SU-DHL-6 (cell line): ENCODE results near the gene CERKL.

Experiments
- H2AFZ ChIP-seq: fragments of 200-600 bp; sonication (generic); 2 replicates; pipeline ENCODE4 v1.6.1; 2014; ENCODE audit warnings: low read depth, mild to moderate bottlenecking, moderate library complexity, mixed read lengths, antibody characterized with exemption, low read length; ENCODE audit not compliant: severe bottlenecking
- H3F3A ChIP-seq: fragments of 200-600 bp; shearing (Covaris generic); 2 replicates; pipeline ENCODE4 v1.6.0; 2016; ENCODE audit warnings: antibody characterized with exemption, mild to moderate bottlenecking; ENCODE audit not compliant: insufficient read depth
- H3K27ac ChIP-seq: fragments of 200-600 bp; sonication (generic); 2 replicates; pipeline ENCODE4 v1.5.1; 2016; ENCODE audit warnings: low read depth, mild to moderate bottlenecking, low read length, moderate library complexity, mixed read lengths
- H3K27me3 ChIP-seq: fragments of 200-600 bp; sonication (generic), shearing (Covaris generic); 2 replicates; pipeline ENCODE4 v1.6.0; 2014; ENCODE audit warnings: mild to moderate bottlenecking, low read length
- H3K36me3 ChIP-seq: fragments of 200-600 bp; sonication (generic); 2 replicates; pipeline ENCODE4 v1.6.1; 2014; ENCODE audit warnings: mild to moderate bottlenecking, low read length, mixed read lengths
- H3K4me2 ChIP-seq: fragments of 300-600, 200-600 bp; shearing (Covaris generic), sonication (generic); 2 replicates; pipeline ENCODE4 v1.6.0; 2014; ENCODE audit warnings: low read length, low read depth, mild to moderate bottlenecking; ENCODE audit not compliant: poor library complexity, severe bottlenecking
- H3K4me3 ChIP-seq: fragments of 200-600 bp; sonication (generic); 2 replicates; pipeline ENCODE4 v1.5.1; 2014; ENCODE audit warnings: antibody characterized with exemption, low read length, mild to moderate bottlenecking, mixed read lengths; ENCODE audit not compliant: insufficient read depth, poor library complexity, severe bottlenecking
- H3K79me2 ChIP-seq: fragments of 200-600 bp; sonication (generic); 2 replicates; pipeline ENCODE4 v1.6.1; 2014; ENCODE audit warnings: mild to moderate bottlenecking, low read length, moderate library complexity; ENCODE audit not compliant: insufficient read depth
- H3K9ac ChIP-seq: fragments of 200-600 bp; sonication (generic); 2 replicates; pipeline ENCODE4 v1.7.0; 2014; ENCODE audit warnings: mild to moderate bottlenecking, low read length
- H3K9me2 ChIP-seq: fragments of 200-600 bp; sonication (generic); replicated peaks from 2 replicates; pipeline ENCODE4 v1.6.1; 2014; ENCODE audit warnings: low read length; ENCODE audit not compliant: insufficient read depth
- H3K9me3 ChIP-seq: fragments of 200-600 bp; sonication (generic); 2 replicates; pipeline ENCODE4 v1.6.1; 2014; ENCODE audit warnings: low read length, mixed read lengths; ENCODE audit not compliant: insufficient read depth
- H4K20me1 ChIP-seq: fragments of 200-600 bp; sonication (generic); 2 replicates; pipeline ENCODE4 v1.6.1; 2014; ENCODE audit warnings: low read depth, mild to moderate bottlenecking, antibody characterized with exemption, low read length, moderate library complexity, mixed read lengths
- EZH2phosphoT487 ChIP-seq: fragments of 200-600 bp; sonication (generic), shearing (Covaris generic); conservative IDR thresholded peaks from 2 replicates; pipeline ENCODE4 v1.6.1; 2018; ENCODE audit warnings: mild to moderate bottlenecking, antibody characterized with exemption, low read length, moderate library complexity, mixed read lengths
- TF ChIP-seq, protein P1 (sequence below): fragments of 200-600 bp; sonication (generic); IDR thresholded peaks from one replicate; pipeline ENCODE4 v1.5.1; 2017; ENCODE audit warnings: antibody characterized with exemption, mild to moderate bottlenecking, low read length, moderate library complexity; ENCODE audit not compliant: insufficient read depth, poor library complexity, severe bottlenecking

CERKL gene

DNA sequence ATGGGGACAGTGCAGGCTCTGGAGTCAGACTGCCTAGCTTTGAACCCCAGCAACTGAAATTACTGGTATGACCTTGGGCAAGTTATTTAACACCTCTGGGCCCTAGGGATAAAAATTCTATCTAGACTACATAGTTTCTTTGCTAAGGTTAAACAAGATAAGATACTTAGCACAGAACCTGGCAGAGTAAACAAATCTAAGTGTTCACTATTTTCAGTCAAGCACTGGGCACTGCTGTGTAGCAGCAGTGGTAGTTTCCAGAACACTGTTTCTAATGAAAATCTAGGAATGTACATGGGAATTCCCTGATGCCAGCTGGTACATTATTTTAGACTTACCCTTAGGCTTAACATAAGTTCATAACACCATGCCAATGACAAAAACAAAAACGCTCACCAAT, 17.2 kb downstream of the CERKL start:
- H3K9me2 ChIP-seq: no peaks in the 10 kb centered on the region
- no peaks in the 10 kb centered on the region for H4K20me1 ChIP-seq
- H3K4me3 ChIP-seq: no peak overlapping the region
- H3K27me3 ChIP-seq: no peaks in the 10 kb centered on the region
- no peaks in the 10 kb centered on the region for H3K9me3 ChIP-seq
- no peak overlapping the region for H3K4me2 ChIP-seq
- TF ChIP-seq, protein P1, sequence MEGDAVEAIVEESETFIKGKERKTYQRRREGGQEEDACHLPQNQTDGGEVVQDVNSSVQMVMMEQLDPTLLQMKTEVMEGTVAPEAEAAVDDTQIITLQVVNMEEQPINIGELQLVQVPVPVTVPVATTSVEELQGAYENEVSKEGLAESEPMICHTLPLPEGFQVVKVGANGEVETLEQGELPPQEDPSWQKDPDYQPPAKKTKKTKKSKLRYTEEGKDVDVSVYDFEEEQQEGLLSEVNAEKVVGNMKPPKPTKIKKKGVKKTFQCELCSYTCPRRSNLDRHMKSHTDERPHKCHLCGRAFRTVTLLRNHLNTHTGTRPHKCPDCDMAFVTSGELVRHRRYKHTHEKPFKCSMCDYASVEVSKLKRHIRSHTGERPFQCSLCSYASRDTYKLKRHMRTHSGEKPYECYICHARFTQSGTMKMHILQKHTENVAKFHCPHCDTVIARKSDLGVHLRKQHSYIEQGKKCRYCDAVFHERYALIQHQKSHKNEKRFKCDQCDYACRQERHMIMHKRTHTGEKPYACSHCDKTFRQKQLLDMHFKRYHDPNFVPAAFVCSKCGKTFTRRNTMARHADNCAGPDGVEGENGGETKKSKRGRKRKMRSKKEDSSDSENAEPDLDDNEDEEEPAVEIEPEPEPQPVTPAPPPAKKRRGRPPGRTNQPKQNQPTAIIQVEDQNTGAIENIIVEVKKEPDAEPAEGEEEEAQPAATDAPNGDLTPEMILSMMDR: no peak
- no peak for TF ChIP-seq EZH2phosphoT487
- H3K27ac ChIP-seq: no peak overlapping the region
- no peaks in the 10 kb centered on the region for H3K79me2 ChIP-seq
- no peak overlapping the region for H3K9ac ChIP-seq
- no peaks in the 10 kb centered on the region for H3F3A ChIP-seq
- no peak overlapping the region for H2AFZ ChIP-seq
- no peaks in the 10 kb centered on the region for H3K36me3 ChIP-seq

DNA sequence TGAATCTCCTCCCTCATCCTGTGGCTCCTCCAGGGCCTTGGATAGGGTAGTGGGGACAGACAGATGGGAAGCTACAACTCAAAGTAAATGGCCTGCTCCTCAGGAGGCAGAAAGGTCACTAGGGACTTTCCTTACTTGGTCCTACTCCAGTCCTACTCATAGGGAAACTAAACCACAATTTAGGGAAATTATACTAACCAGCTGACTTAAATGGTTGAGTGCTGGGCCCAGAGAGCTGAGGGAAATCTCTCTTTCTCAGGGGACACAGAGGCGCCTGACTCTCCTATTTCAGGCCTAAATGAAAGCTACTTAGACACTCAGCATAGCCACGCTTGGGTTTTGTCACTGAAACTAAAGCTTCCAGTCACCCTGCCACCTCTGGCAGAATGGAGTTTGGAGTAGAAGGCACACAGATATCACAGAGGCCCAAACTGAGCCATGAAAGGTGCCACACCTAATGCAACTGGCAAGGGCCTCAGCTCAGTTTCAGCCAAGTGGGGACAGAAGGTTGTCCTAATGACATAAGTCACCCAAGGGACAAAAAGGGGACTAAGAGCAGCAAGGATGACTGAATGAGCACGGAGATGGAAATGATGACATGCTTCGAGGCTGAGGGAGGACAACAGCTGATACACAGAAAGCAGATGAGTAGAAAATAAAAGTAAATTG, 24.0 kb downstream of the CERKL start:
- no peaks in the 10 kb centered on the region for H3K79me2 ChIP-seq
- H3K27me3 ChIP-seq: no peaks in the 10 kb centered on the region
- TF ChIP-seq, protein P1: no peak
- no peak for TF ChIP-seq EZH2phosphoT487
- no peaks in the 10 kb centered on the region for H3K9me2 ChIP-seq
- no peaks in the 10 kb centered on the region for H4K20me1 ChIP-seq
- H3K4me3 ChIP-seq: no peak overlapping the region
- no peak overlapping the region for H2AFZ ChIP-seq
- no peak overlapping the region for H3K27ac ChIP-seq
- H3K36me3 ChIP-seq: no peaks in the 10 kb centered on the region
- no peak overlapping the region for H3K4me2 ChIP-seq
- no peak overlapping the region for H3K9ac ChIP-seq
- H3K9me3 ChIP-seq: no peaks in the 10 kb centered on the region
- H3F3A ChIP-seq: no peaks in the 10 kb centered on the region

DNA sequence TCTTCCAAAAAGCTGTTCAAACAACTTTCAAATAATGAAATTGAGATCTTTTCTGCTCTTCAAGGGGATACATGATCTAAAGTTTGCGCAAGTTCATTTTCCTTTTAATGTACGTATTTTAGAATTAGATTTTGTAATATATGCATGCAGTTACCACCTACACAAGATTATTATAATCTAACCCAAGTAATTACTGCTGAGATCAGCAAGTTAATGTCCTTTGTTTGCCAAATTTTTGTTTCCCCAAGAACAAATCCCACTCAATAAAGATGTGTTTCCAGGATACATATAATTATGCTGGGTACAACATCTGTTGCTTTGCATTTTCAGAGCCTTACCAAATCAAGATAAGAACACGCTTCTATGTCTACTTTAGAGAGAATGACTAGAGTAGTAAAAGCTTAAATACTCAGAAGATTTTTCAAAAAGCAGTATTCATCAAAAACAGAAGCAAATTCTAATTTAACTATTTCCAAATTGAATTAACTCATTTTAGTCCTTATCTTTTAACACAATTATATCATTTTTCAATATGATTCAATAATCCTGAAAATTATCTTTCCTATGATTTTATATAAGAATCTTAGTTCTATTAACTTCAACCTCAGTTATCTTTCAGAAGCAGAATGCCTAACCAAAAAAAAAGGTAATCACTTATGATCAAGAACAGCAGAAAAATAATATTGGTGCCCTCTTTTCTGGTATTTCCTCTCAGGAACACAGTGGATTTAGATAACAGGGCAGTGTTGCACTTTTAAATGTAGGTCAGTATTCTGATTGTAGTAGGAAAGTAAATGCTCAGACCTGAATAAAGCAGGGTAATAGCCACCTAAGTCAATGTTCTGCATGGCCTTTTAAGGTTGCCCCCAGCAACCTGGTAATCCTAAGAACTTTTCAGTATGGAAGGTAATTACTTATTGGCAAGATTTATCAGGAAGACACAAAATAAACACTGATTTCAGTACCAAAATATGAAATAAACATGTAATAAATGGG, 28.0 kb downstream of the CERKL start:
- Histone ChIP-seq H3K27me3 (no peaks in the 10 kb centered on the region), H4K20me1 (no peaks in the 10 kb centered on the region), H3K27ac (no peak overlapping the region), H3K9ac (no peak overlapping the region), H3K9me2 (no peaks in the 10 kb centered on the region), H3K36me3 (no peaks in the 10 kb centered on the region), H3F3A (no peaks in the 10 kb centered on the region), H3K4me3 (no peak overlapping the region), H2AFZ (no peak overlapping the region), H3K9me3 (no peaks in the 10 kb centered on the region), H3K4me2 (no peak overlapping the region), H3K79me2 (no peaks in the 10 kb centered on the region)
- TF ChIP-seq, protein P1: no peak
- TF ChIP-seq EZH2phosphoT487: no peak
